HCT116 (cell line): ENCODE measurements around the gene CH25H.

Experiments used
- CTCF ChIP-seq, 3 experiments: fragments of 200-600 bp in 1 of 3; sonication (generic) in 1 of 3; IDR thresholded peaks in 2 of 3; conservative IDR thresholded peaks in 1 of 3; 2 replicates each; pipeline ENCODE4 v1.5.1; 2012 to 2017; ENCODE audit warnings: low read depth in 2 of 3, low read length in 2 of 3, antibody characterized with exemption in 1 of 3, borderline replicate concordance in 1 of 3, control low read depth in 1 of 3, mild to moderate bottlenecking in 1 of 3, mixed read lengths in 1 of 3, mixed run types in 1 of 3, moderate library complexity in 1 of 3; ENCODE audit not compliant: insufficient read depth in 1 of 3
- ELF1 ChIP-seq: IDR thresholded peaks from 2 replicates; pipeline ENCODE4 v1.6.1; 2012; ENCODE audit warnings: low read depth, borderline replicate concordance
- EZH2phosphoT487 ChIP-seq: fragments of 200-600 bp; IDR thresholded peaks from 2 replicates; pipeline ENCODE4 v1.6.1; 2018; ENCODE audit warnings: antibody characterized with exemption, borderline replicate concordance
- POLR2A ChIP-seq: IDR thresholded peaks from 2 replicates; pipeline ENCODE4 v1.7.0; 2011; ENCODE audit warnings: borderline replicate concordance; ENCODE audit not compliant: insufficient read depth, insufficient read length; ENCODE audit errors: extremely low read depth
- POLR2AphosphoS5 ChIP-seq: IDR thresholded peaks from 2 replicates; pipeline ENCODE4 v1.6.1; 2011; ENCODE audit warnings: mild to moderate bottlenecking, low read depth, low read length, moderate library complexity
- RAD21 ChIP-seq: IDR thresholded peaks from 2 replicates; pipeline ENCODE4 v1.6.1; 2012; ENCODE audit warnings: low read depth, mild to moderate bottlenecking
- TCF7L2 ChIP-seq: IDR thresholded peaks from 2 replicates; pipeline ENCODE4 v1.7.0; 2011; ENCODE audit warnings: borderline replicate concordance, inconsistent platforms; ENCODE audit not compliant: insufficient read depth, insufficient read length; ENCODE audit errors: extremely low read depth
- TF ChIP-seq, protein P1 (sequence below): IDR thresholded peaks from 2 replicates; pipeline ENCODE4 v1.6.1; 2012; ENCODE audit warnings: low read depth
- TF ChIP-seq, protein P2 (sequence below): IDR thresholded peaks from 2 replicates; pipeline ENCODE4 v1.6.1; 2012

- TF ChIP-seq, protein P1, sequence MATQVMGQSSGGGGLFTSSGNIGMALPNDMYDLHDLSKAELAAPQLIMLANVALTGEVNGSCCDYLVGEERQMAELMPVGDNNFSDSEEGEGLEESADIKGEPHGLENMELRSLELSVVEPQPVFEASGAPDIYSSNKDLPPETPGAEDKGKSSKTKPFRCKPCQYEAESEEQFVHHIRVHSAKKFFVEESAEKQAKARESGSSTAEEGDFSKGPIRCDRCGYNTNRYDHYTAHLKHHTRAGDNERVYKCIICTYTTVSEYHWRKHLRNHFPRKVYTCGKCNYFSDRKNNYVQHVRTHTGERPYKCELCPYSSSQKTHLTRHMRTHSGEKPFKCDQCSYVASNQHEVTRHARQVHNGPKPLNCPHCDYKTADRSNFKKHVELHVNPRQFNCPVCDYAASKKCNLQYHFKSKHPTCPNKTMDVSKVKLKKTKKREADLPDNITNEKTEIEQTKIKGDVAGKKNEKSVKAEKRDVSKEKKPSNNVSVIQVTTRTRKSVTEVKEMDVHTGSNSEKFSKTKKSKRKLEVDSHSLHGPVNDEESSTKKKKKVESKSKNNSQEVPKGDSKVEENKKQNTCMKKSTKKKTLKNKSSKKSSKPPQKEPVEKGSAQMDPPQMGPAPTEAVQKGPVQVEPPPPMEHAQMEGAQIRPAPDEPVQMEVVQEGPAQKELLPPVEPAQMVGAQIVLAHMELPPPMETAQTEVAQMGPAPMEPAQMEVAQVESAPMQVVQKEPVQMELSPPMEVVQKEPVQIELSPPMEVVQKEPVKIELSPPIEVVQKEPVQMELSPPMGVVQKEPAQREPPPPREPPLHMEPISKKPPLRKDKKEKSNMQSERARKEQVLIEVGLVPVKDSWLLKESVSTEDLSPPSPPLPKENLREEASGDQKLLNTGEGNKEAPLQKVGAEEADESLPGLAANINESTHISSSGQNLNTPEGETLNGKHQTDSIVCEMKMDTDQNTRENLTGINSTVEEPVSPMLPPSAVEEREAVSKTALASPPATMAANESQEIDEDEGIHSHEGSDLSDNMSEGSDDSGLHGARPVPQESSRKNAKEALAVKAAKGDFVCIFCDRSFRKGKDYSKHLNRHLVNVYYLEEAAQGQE = no peak
- TF ChIP-seq TCF7L2 = no peak
- no peak for TF ChIP-seq POLR2AphosphoS5
- TF ChIP-seq EZH2phosphoT487 = no peak
- TF ChIP-seq CTCF (IDR thresholded peaks at IDR 0.05 in 2 of 3, conservative IDR thresholded peaks at IDR 0.05 in 1 of 3; ENCODE audit: borderline replicate concordance in 1 of 3, insufficient read depth in 1 of 3, low read depth in 2 of 3, low read length in 2 of 3) = no peak
- no peak for TF ChIP-seq ELF1
- no peak for TF ChIP-seq POLR2A
- TF ChIP-seq, protein P2, sequence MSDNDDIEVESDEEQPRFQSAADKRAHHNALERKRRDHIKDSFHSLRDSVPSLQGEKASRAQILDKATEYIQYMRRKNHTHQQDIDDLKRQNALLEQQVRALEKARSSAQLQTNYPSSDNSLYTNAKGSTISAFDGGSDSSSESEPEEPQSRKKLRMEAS = no peak
- TF ChIP-seq RAD21 = no peak
Observed at GRCh38 chr10:89173075-89173474, 34.0 kb downstream of the CH25H start.
